Measurements from ENCODE around the gene ZNF329. TPM values are rescaled to one million over a fixed set of nuclear protein-coding genes. Genes with fewer than 3 reads are reported as not detected.

Gene ZNF329
- total and polyA plus RNA-seq, 2 of the 8 experiments (the other 6 are each of a cell fraction or from before 2014, with no cell fraction given) = 5.8 to 11.2 TPM

- Histone ChIP-seq H3K36me3 (ENCODE audit: control insufficient read depth in 2 of 4, insufficient read depth in 4 of 4, low read length in 3 of 4) (no peaks in the 10 kb centered on the region), H4K91ac (replicated peaks; ENCODE audit: insufficient read length, low read length) (no peak overlapping the region), H2AFZ (ENCODE audit: low read length) (no peak overlapping the region), H4K20me1 (replicated peaks in 1 of 2; ENCODE audit: control insufficient read depth in 1 of 2, insufficient read depth in 2 of 2, low read length in 2 of 2) (no peaks in the 10 kb centered on the region), H2BK15ac (ENCODE audit: low read length) (no peak overlapping the region), H2BK120ac (replicated peaks; ENCODE audit: low read depth, low read length) (no peak overlapping the region), H2BK5ac (ENCODE audit: low read depth, low read length) (no peak overlapping the region), H3K9ac (replicated peaks in 1 of 4; ENCODE audit: extremely low read depth in 1 of 4, low read depth in 3 of 4, low read length in 3 of 4) (no peak overlapping the region), H3K4me3 (ENCODE audit: extremely low read depth in 1 of 4, insufficient read depth in 2 of 4, low read depth in 3 of 4, low read length in 4 of 4) (no peak overlapping the region), H3K18ac (ENCODE audit: extremely low read depth, low read length) (no peak overlapping the region), H2BK20ac (ENCODE audit: low read length) (no peak overlapping the region), H3K4me2 (ENCODE audit: insufficient read depth in 1 of 2, low read depth in 2 of 2, low read length in 2 of 2) (no peak overlapping the region), H3K23me2 (ENCODE audit: low read depth, low read length) (no peaks in the 10 kb centered on the region), H3K79me2 (ENCODE audit: control insufficient read depth in 1 of 2, insufficient read depth in 2 of 2, low read length in 2 of 2) (no peaks in the 10 kb centered on the region), H4K8ac (ENCODE audit: extremely low read depth, insufficient read depth, low read length) (no peak overlapping the region), H3K4me1 (replicated peaks in 1 of 4; ENCODE audit: control insufficient read depth in 3 of 4, insufficient read depth in 4 of 4, low read length in 3 of 4) (no peaks in the 10 kb centered on the region), H2AK5ac (ENCODE audit: low read depth, low read length) (no peak overlapping the region), H3K23ac (ENCODE audit: insufficient read length) (no peak overlapping the region), H3K4ac (replicated peaks; ENCODE audit: insufficient read length, low read depth, low read length) (no peak overlapping the region), H3K9me3 (ENCODE audit: insufficient read depth in 2 of 2, low read depth in 1 of 2, low read length in 1 of 2) (peaks cover 72 to 81% of the 10 kb centered on the region in 2 experiments), H3K56ac (replicated peaks; ENCODE audit: insufficient read length, low read depth, low read length) (no peak overlapping the region), H3K27me3 (replicated peaks in 1 of 4; ENCODE audit: control insufficient read depth in 3 of 4, extremely low read depth in 1 of 4, insufficient read depth in 3 of 4, low read length in 3 of 4) (no peaks in the 10 kb centered on the region), H3K14ac (ENCODE audit: insufficient read length) (no peak overlapping the region), H4K5ac (ENCODE audit: insufficient read length, low read depth, low read length) (no peak overlapping the region), H2BK12ac (ENCODE audit: low read depth, low read length) (no peak overlapping the region), H3K79me1 (ENCODE audit: low read depth, low read length) (no peaks in the 10 kb centered on the region), H3K27ac (ENCODE audit: low read depth, low read length) (no peak overlapping the region)
- TF ChIP-seq, protein P1, sequence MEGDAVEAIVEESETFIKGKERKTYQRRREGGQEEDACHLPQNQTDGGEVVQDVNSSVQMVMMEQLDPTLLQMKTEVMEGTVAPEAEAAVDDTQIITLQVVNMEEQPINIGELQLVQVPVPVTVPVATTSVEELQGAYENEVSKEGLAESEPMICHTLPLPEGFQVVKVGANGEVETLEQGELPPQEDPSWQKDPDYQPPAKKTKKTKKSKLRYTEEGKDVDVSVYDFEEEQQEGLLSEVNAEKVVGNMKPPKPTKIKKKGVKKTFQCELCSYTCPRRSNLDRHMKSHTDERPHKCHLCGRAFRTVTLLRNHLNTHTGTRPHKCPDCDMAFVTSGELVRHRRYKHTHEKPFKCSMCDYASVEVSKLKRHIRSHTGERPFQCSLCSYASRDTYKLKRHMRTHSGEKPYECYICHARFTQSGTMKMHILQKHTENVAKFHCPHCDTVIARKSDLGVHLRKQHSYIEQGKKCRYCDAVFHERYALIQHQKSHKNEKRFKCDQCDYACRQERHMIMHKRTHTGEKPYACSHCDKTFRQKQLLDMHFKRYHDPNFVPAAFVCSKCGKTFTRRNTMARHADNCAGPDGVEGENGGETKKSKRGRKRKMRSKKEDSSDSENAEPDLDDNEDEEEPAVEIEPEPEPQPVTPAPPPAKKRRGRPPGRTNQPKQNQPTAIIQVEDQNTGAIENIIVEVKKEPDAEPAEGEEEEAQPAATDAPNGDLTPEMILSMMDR (IDR thresholded peaks at IDR 0.05; ENCODE audit: control extremely low read depth in 1 of 3, insufficient read depth in 1 of 3, low read depth in 1 of 3, low read length in 3 of 3) = no peak
- POLR2A ChIA-PET (ENCODE audit: partially characterized antibody) = no interaction called here
- DNase-seq (ENCODE audit: low read depth in 1 of 2, low spot score in 2 of 2) (no peak), FAIRE-seq (no peak)
- WGBS, 2 experiments (ENCODE audit: extremely low coverage in 1 of 2, insufficient coverage in 1 of 2, insufficient read length in 1 of 2, insufficient replicate concordance in 2 of 2, low coverage in 1 of 2, low lambda C conversion rate in 2 of 2, missing lambda C conversion rate in 1 of 2) = 87% methylated on average over 5 of the region's 5 CpGs; no CpG with 5 or more reads in 1 of the 2 experiments
- CTCF ChIA-PET (ENCODE audit: partially characterized antibody) = no interaction called here
These were observed 31.4 kb downstream of the ZNF329 start for GRCh38 chr19:58118979-58119733.
